Measurements from ENCODE around the gene KIAA1143. TPM values are rescaled to one million over a fixed set of nuclear protein-coding genes. Genes with fewer than 3 reads are reported as not detected.
A peak's percentile ranks its signal among the peaks of the same experiment; 100 is the strongest.

The KIAA1143 gene
- polyA plus RNA-seq, 1 donor, result 28.6 TPM

DNA sequence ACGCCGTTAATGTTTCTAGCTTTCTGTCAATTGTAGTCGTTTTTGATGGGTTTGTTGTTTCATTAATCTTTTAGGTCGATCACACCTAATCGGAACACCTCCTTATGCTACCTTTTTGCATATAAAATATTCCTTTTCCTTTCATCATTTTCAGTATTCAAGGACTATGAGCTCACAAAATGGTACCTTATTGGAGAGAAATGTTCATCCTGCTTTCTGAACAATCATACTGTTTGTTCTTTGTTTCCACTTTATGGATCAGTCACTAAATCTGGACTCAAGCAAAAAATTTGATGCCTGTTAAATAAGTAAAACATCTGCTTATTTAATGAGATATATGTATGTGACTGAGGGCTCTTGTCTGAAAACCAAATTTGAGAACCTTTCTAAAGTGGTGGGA is 1.3 kb upstream of the KIAA1143 start:
- 51% methylated on average over 5 of the region's 5 CpGs for WGBS (ENCODE audit: insufficient coverage, low lambda C conversion rate)

DNA sequence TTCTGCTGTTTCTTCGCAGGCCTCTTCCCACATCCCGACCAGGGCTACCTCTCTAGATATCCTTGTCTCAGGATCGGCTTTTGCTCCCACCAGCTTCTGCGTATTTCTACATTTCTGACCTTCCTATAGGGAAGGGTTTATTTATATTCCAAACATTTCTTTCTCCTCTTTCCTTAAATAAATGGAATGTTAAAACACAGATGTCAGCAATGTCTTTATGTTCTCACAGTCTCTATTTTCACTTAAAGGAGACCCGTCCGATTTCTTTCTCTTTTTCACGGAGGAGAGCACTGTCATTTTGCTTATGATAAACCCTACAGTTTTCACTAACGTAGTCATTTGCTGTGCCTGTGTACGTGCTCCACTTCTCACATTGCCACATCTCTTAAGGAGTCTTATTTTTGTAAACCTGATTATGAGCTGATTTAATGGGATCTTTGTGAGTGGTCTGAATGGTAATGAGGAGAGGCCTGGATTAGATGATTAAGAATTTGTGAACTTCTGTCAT is 805 bp upstream of the KIAA1143 start:
- Histone ChIP-seq H3K4me1 (ENCODE audit: control insufficient read depth, insufficient read depth, low read length) (no peaks in the 10 kb centered on the region), H3K9me3 (ENCODE audit: control insufficient read depth, low read depth, low read length) (peaks cover 34% of the 10 kb centered on the region), H3K27ac (ENCODE audit: low read length) (peak overlapping the region; percentile 20), H3K36me3 (ENCODE audit: control insufficient read depth, insufficient read depth, low read length) (peaks cover 9% of the 10 kb centered on the region), H3K4me3 (ENCODE audit: low read length) (peak overlapping the region; percentile 99), H3K27me3 (ENCODE audit: control insufficient read depth, insufficient read depth, low read length) (no peaks in the 10 kb centered on the region)
- 0% methylated on average over 2 of the region's 9 CpGs for WGBS (ENCODE audit: insufficient coverage, low lambda C conversion rate)
- DNase-seq, result no peak

More for the DNA sequence above, 1.3 kb upstream of the KIAA1143 start:
- Histone ChIP-seq H3K4me3 (ENCODE audit: low read length) (peak overlapping the region; percentile 99), H3K36me3 (ENCODE audit: control insufficient read depth, insufficient read depth, low read length) (peaks cover 9% of the 10 kb centered on the region), H3K27me3 (ENCODE audit: control insufficient read depth, insufficient read depth, low read length) (no peaks in the 10 kb centered on the region), H3K9me3 (ENCODE audit: control insufficient read depth, low read depth, low read length) (peaks cover 32% of the 10 kb centered on the region), H3K27ac (ENCODE audit: low read length) (no peak overlapping the region), H3K4me1 (ENCODE audit: control insufficient read depth, insufficient read depth, low read length) (no peaks in the 10 kb centered on the region)
- no peak for DNase-seq

GRCh38 chr3:44761101-44761423 is 357 bp downstream of the KIAA1143 start:
- H3K27me3 ChIP-seq (ENCODE audit: control insufficient read depth, insufficient read depth, low read length), result no peaks in the 10 kb centered on the region
- H3K27ac ChIP-seq (ENCODE audit: low read length), result peak overlapping the region; percentile 80
- H3K4me3 ChIP-seq (ENCODE audit: low read length), result peak overlapping the region; percentile 99
- DNase-seq, result no peak
- WGBS (ENCODE audit: insufficient coverage, low lambda C conversion rate), result no CpG with 5 or more reads among the region's 15 CpGs
- H3K36me3 ChIP-seq (ENCODE audit: control insufficient read depth, insufficient read depth, low read length), result peaks cover 5% of the 10 kb centered on the region
- peaks cover 33% of the 10 kb centered on the region for H3K9me3 ChIP-seq (ENCODE audit: control insufficient read depth, low read depth, low read length)
- H3K4me1 ChIP-seq (ENCODE audit: control insufficient read depth, insufficient read depth, low read length), result no peaks in the 10 kb centered on the region

DNA sequence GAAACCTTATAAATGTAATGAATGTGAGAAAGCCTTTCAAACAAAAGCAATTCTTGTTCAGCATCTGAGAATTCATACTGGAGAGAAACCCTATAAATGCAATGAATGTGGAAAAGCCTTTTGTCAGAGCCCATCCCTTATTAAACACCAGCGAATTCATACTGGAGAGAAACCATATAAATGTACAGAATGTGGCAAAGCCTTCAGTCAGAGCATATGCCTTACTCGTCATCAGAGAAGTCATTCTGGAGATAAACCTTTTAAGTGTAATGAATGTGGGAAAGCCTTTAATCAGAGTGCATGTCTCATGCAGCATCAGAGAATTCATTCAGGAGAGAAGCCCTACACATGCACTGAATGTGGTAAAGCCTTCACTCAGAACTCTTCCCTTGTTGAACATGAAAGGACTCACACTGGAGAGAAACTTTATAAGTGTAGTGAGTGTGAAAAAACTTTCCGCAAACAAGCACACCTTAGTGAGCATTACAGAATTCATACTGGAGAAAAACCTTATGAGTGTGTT is 26.7 kb downstream of the KIAA1143 start:
- H3K27ac ChIP-seq (ENCODE audit: low read length), result no peak overlapping the region
- 100% methylated on average over 1 of the region's 3 CpGs for WGBS (ENCODE audit: insufficient coverage, low lambda C conversion rate)
- peaks cover 27% of the 10 kb centered on the region for H3K9me3 ChIP-seq (ENCODE audit: control insufficient read depth, low read depth, low read length)
- no peaks in the 10 kb centered on the region for H3K4me1 ChIP-seq (ENCODE audit: control insufficient read depth, insufficient read depth, low read length)
- H3K27me3 ChIP-seq (ENCODE audit: control insufficient read depth, insufficient read depth, low read length), result no peaks in the 10 kb centered on the region
- no peak for DNase-seq
- H3K36me3 ChIP-seq (ENCODE audit: control insufficient read depth, insufficient read depth, low read length), result peaks cover 31% of the 10 kb centered on the region
- no peak overlapping the region for H3K4me3 ChIP-seq (ENCODE audit: low read length)

DNA sequence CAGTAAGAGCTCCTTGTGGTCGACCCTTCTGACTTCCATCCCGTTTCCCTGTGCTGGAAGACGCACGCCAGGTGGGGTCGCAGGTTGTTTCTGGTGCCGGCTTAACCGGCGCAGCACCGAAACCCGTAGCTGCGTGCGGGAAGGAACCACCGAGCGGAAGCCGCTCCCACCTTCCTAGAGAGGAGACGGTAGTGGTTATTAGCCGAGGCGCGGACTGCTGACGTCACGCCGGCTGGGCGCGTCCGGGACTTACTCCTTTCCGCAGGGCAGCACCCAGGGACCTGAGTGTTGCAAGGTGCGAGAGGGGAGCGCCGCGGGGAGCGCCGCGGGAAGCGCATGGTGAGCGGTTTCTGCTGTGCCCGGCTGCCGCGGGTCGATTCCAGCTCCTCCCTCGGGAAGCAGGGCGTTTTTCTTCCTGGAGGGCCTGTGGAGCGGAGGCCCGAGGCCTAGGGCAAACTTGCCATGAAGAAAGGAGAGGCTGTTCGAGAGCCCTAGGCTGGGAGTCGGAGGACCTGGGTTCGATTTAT is 32.0 kb downstream of the KIAA1143 start, which contains the start of gene ZNF501:
Gene ZNF501, plus strand, starts transcription at position 252 of the 527 bp plus-strand sequence. CDS start 4,787 bp downstream, outside the sequence.
- H3K27me3 ChIP-seq (ENCODE audit: control insufficient read depth, insufficient read depth, low read length), result no peaks in the 10 kb centered on the region
- peak; percentile 95 to 98 for DNase-seq
- no peaks in the 10 kb centered on the region for H3K4me1 ChIP-seq (ENCODE audit: control insufficient read depth, insufficient read depth, low read length)
- H3K9me3 ChIP-seq (ENCODE audit: control insufficient read depth, low read depth, low read length), result peaks cover 40% of the 10 kb centered on the region
- peaks cover 28% of the 10 kb centered on the region for H3K36me3 ChIP-seq (ENCODE audit: control insufficient read depth, insufficient read depth, low read length)
- WGBS (ENCODE audit: insufficient coverage, low lambda C conversion rate), result no CpG with 5 or more reads among the region's 46 CpGs
- H3K4me3 ChIP-seq (ENCODE audit: low read length), result peak within 1 kb of the TSS; percentile 79
- peak within 1 kb of the TSS; percentile 62 for H3K27ac ChIP-seq (ENCODE audit: low read length)

GRCh38 chr3:44722103-44722401 is 39.4 kb downstream of the KIAA1143 start:
- no peaks in the 10 kb centered on the region for H3K4me1 ChIP-seq (ENCODE audit: control insufficient read depth, insufficient read depth, low read length)
- no peak overlapping the region for H3K27ac ChIP-seq (ENCODE audit: low read length)
- H3K9me3 ChIP-seq (ENCODE audit: control insufficient read depth, low read depth, low read length), result peaks cover 70% of the 10 kb centered on the region
- no peak for DNase-seq
- no peak overlapping the region for H3K4me3 ChIP-seq (ENCODE audit: low read length)
- no peaks in the 10 kb centered on the region for H3K27me3 ChIP-seq (ENCODE audit: control insufficient read depth, insufficient read depth, low read length)
- H3K36me3 ChIP-seq (ENCODE audit: control insufficient read depth, insufficient read depth, low read length), result peaks cover 27% of the 10 kb centered on the region
- no CpG with 5 or more reads among the region's 1 CpG for WGBS (ENCODE audit: insufficient coverage, low lambda C conversion rate)

- H3K27me3 ChIP-seq (ENCODE audit: control insufficient read depth, insufficient read depth, low read length), result no peaks in the 10 kb centered on the region
- 100% methylated on average over 1 of the region's 10 CpGs for WGBS (ENCODE audit: insufficient coverage, low lambda C conversion rate)
- no peak overlapping the region for H3K27ac ChIP-seq (ENCODE audit: low read length)
- H3K4me1 ChIP-seq (ENCODE audit: control insufficient read depth, insufficient read depth, low read length), result no peaks in the 10 kb centered on the region
- no peak for DNase-seq
- no peak overlapping the region for H3K4me3 ChIP-seq (ENCODE audit: low read length)
- peaks cover 67% of the 10 kb centered on the region for H3K9me3 ChIP-seq (ENCODE audit: control insufficient read depth, low read depth, low read length)
- peaks cover 27% of the 10 kb centered on the region for H3K36me3 ChIP-seq (ENCODE audit: control insufficient read depth, insufficient read depth, low read length)
Measured at GRCh38 chr3:44721231-44722102, 40.0 kb downstream of the KIAA1143 start.

DNA sequence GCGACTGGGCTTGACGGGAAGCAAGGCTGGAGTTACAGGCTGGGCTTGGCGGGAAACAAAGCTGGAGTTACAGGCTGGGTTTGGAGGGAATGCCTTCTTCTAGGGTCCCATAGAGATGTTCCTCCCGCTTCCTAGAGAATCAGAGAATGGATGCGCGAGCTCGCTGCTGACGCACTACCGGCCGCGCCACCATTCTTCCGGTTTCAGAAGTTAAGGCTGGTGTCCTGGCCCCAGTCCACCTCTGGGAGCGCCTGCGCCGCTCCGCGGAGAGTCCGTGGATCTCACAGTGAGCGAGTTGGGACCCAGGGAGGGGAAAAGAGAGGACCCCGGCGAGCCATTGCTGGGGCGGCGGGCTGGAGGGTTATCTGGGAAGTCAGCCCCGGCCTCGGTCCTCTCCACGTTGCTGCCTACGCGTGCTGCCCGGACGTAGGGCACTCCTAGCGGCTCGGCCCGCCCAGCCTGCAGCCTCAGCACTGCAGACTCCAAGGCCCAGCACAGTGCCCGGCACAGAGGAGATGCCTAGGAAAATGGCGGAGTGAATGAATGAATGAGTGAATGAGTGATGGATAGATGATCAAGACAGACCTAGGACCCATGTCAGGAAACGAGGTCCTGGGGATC is 48.9 kb downstream of the KIAA1143 start, which contains the start of gene ZNF502:
Gene ZNF502, plus strand, starts transcription at position 206 of the 621 bp plus-strand sequence. CDS start 7,602 bp downstream, outside the sequence.
- Histone ChIP-seq H3K36me3 (ENCODE audit: control insufficient read depth, insufficient read depth, low read length) (peaks cover 5% of the 10 kb centered on the region), H3K27ac (ENCODE audit: low read length) (peak within 1 kb of the TSS; percentile 66), H3K4me1 (ENCODE audit: control insufficient read depth, insufficient read depth, low read length) (no peaks in the 10 kb centered on the region), H3K4me3 (ENCODE audit: low read length) (peak within 1 kb of the TSS; percentile 87), H3K27me3 (ENCODE audit: control insufficient read depth, insufficient read depth, low read length) (no peaks in the 10 kb centered on the region), H3K9me3 (ENCODE audit: control insufficient read depth, low read depth, low read length) (peaks cover 29% of the 10 kb centered on the region)
- WGBS (ENCODE audit: insufficient coverage, low lambda C conversion rate), result 0% methylated on average over 1 of the region's 36 CpGs
- DNase-seq, result peak; percentile 87 to 93

All from large intestine (tissue), 3 donors.